T-cell (primary cell): Measurements from ENCODE around the gene VPS8. TPM values are rescaled to one million over a fixed set of nuclear protein-coding genes. Genes with fewer than 3 reads are reported as not detected.
"Not testable (repeated sequence)": the region's sequence is repeated elsewhere in the genome, so short reads cannot be mapped to it uniquely, and the experiment has no call there.

ENCODE experiments used
- ATAC-seq, 4 experiments: fragments of 200-7000 bp in 3 of 4; fragments of 150-1000 bp in 1 of 4; cut with Tn5 transposase; replicated peaks in 1 of 4; 1 replicate in 3 of 4; 2 replicates in 1 of 4; pipeline ENCODE4 v1.10.0; 2021; ENCODE audit warnings: moderate library complexity in 3 of 4, mild to moderate bottlenecking in 2 of 4, moderate number of reproducible peaks in 1 of 4
- CTCF ChIA-PET, 2 donors: fragments of 300-600 bp; sonication (Branson Sonifier 250); formaldehyde crosslinking; loops; one replicate each; lab custom pipeline; 2022; ENCODE audit warnings: antibody characterized with exemption in 2 of 2; lab: Charles Lee
- POLR2A ChIA-PET, 2 donors: fragments of 300-600 bp; sonication (Branson Sonifier 250); formaldehyde crosslinking; loops; one replicate each; lab custom pipeline; 2022; ENCODE audit warnings: antibody characterized with exemption in 2 of 2; lab: Charles Lee
- DNase-seq, 35 experiments: peaks; one replicate each; pipeline versions ENCODE4 v3.0.0 to v3.0.0-alpha.2; 2013 to 2023
- H3K27ac ChIP-seq: one replicate; pipeline ENCODE4 v1.5.1; 2013; ENCODE audit warnings: low read length
- H3K27me3 ChIP-seq, 2 experiments: replicated peaks in 1 of 2; 1 replicate in 1 of 2; 2 replicates in 1 of 2; pipeline versions ENCODE4 v1.6.1 to v1.7.0; 2013; ENCODE audit warnings: low read length in 1 of 2, mixed read lengths in 1 of 2; ENCODE audit not compliant: control insufficient read depth in 2 of 2, insufficient read depth in 2 of 2; ENCODE audit errors: extremely low read depth in 1 of 2
- H3K36me3 ChIP-seq, 2 donors: 1 replicate in 1 of 2; 2 replicates in 1 of 2; pipeline versions ENCODE4 v1.6.1 to v1.7.0; 2013; ENCODE audit warnings: low read length in 1 of 2; ENCODE audit not compliant: control insufficient read depth in 2 of 2, insufficient read depth in 1 of 2; ENCODE audit errors: extremely low read depth in 1 of 2
- H3K4me1 ChIP-seq, 2 experiments: 1 replicate in 1 of 2; 2 replicates in 1 of 2; pipeline versions ENCODE4 v1.6.1 to v1.7.0; 2013; ENCODE audit warnings: low read length in 2 of 2, mixed read lengths in 1 of 2; ENCODE audit not compliant: insufficient read depth in 2 of 2, control insufficient read depth in 1 of 2; ENCODE audit errors: extremely low read depth in 1 of 2
- H3K4me3 ChIP-seq, 2 donors: 1 replicate in 1 of 2; 2 replicates in 1 of 2; pipeline versions ENCODE4 v1.5.1 to v1.7.0; 2013; ENCODE audit warnings: mild to moderate bottlenecking in 2 of 2, low read length in 1 of 2, moderate library complexity in 1 of 2; ENCODE audit not compliant: control insufficient read depth in 1 of 2; ENCODE audit errors: extremely low read depth in 1 of 2
- H3K9me3 ChIP-seq: 2 replicates; pipeline ENCODE4 v1.7.0; 2013
- H3K27ac Mint-ChIP-seq, 2 donors: one replicate each; pipeline ENCODE4 v1.8.0; 2020 to 2021; ENCODE audit warnings: mild to moderate bottlenecking in 2 of 2, mixed read lengths in 2 of 2
- H3K27me3 Mint-ChIP-seq, 2 donors: one replicate each; pipeline ENCODE4 v1.8.0; 2021 to 2022; ENCODE audit warnings: mixed read lengths in 2 of 2
- H3K36me3 Mint-ChIP-seq: one replicate; pipeline ENCODE4 v1.8.0; 2021; ENCODE audit warnings: mixed read lengths
- H3K4me1 Mint-ChIP-seq, 3 donors: one replicate each; pipeline ENCODE4 v1.8.0; 2020 to 2022; ENCODE audit warnings: mixed read lengths in 3 of 3, mild to moderate bottlenecking in 1 of 3
- H3K4me3 Mint-ChIP-seq, 3 donors: one replicate each; pipeline ENCODE4 v1.8.0; 2020 to 2022; ENCODE audit warnings: mild to moderate bottlenecking in 3 of 3, mixed read lengths in 3 of 3, moderate library complexity in 3 of 3
- H3K9me3 Mint-ChIP-seq, 3 donors: one replicate each; pipeline ENCODE4 v1.8.0; 2020 to 2022; ENCODE audit warnings: mixed read lengths in 3 of 3
- WGBS: methylation state at CpG from one replicate; pipeline ENCODE4 v1.1.5; 2013; ENCODE audit warnings: missing lambda C conversion rate; ENCODE audit not compliant: insufficient coverage; 5-methylcytosine and 5-hydroxymethylcytosine counted together
- total RNA-seq, 35 experiments: library from RNA in 6 of 35; stranded (reverse) in 6 of 35; fragments of 120-200 nt in 1 of 35; gene quantifications; one replicate each; pipeline versions ENCODE4 v1.2.1 to v1.2.4 and lab custom pipeline; 2013 to 2026

The VPS8 gene
- total RNA-seq, 5 donors from 2014 or later (not counting 1 experiment from before 2014, with no cell fraction given), result 59.2 to 95.6 (median 71.0) TPM

DNA sequence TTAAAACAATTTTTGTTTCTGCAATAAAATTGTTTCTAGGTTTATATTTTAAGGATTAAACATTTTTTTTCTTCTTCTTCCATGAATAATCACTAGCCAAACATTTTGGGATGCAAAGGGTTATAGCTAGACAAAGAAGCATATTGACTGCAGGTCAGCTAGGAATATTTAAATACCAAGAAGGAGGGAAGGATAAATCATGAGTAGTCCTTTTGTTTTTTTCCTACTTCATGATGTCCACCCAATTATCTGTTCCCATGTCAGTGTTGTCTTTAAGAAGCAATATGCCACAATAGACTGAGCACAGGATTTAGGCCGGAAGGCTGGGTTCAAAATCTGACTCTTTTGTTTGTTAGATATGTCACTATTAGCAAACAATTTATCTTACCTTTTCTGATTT is 82.1 kb downstream of the VPS8 start:
- Histone ChIP-seq H3K36me3 (peaks cover 3 to 22% of the 10 kb centered on the region in 2 donors), H3K9me3 (no peaks in the 10 kb centered on the region), H3K4me1 (no peaks in the 10 kb centered on the region), H3K27me3 (no peaks in the 10 kb centered on the region), H3K27ac (no peak overlapping the region), H3K4me3 (no peak overlapping the region)
- Mint-ChIP-seq H3K36me3 (peaks cover 29% of the 10 kb centered on the region), H3K27me3 (no peaks in the 10 kb centered on the region), H3K4me1 (no peaks in the 10 kb centered on the region), H3K9me3 (no peaks in the 10 kb centered on the region), H3K4me3 (no peak overlapping the region), H3K27ac (no peak overlapping the region)
- ChIA-PET POLR2A (no interaction called here), CTCF (no interaction called here)
- DNase-seq (no peak), ATAC-seq (no peak)
- no CpG with 5 or more reads among the region's 1 CpG for WGBS

DNA sequence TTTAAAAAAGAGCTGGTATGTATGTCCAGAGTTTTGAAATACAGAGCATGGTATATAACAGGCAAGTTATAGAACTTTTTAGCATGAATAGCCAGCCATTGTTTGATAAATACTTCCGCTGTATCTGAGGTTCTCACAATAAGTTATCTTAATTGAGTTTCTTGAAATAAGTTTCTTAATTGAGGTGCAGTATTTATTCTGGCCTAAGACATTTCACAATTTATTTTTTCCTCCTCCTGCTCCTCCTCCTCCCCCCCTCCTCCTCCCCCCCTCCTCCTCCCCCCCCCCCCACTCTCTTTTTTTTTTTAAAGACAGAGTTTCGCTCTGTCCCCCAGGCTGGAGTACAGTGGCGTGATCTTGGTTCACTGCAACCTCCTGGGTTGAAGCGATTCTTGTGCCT is 83.4 kb downstream of the VPS8 start:
- Mint-ChIP-seq H3K27ac (no peak overlapping the region), H3K27me3 (no peaks in the 10 kb centered on the region), H3K4me3 (no peak overlapping the region), H3K9me3 (no peaks in the 10 kb centered on the region), H3K4me1 (no peaks in the 10 kb centered on the region), H3K36me3 (peaks cover 30% of the 10 kb centered on the region)
- DNase-seq (no peak), ATAC-seq (no peak)
- 100% methylated on average over 1 of the region's 4 CpGs for WGBS
- Histone ChIP-seq H3K9me3 (no peaks in the 10 kb centered on the region), H3K4me1 (no peaks in the 10 kb centered on the region), H3K36me3 (peaks cover 3 to 22% of the 10 kb centered on the region in 2 donors), H3K27me3 (no peaks in the 10 kb centered on the region), H3K27ac (no peak overlapping the region), H3K4me3 (no peak overlapping the region)
- ChIA-PET POLR2A (no interaction called here), CTCF (no interaction called here)

DNA sequence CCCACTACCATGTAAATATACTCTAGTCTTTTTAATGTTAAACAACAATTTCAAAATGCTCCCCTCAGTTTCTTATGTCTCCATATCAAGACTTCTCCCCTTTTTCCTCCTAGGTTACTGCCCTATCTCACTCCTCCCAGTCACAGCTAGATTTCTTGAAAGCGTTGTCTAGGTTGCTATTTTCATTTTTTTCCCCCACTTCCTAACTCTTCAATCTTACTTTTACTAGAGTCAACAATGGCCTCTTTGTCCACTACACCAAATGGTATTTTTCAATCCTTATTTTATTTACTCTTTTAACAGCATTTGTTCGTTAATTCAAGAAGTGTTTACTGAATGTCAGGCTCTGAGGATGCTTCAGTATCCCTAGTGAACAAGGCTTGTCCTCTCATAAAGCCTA is 84.4 kb downstream of the VPS8 start:
- Mint-ChIP-seq H3K4me3 (no peak overlapping the region), H3K9me3 (no peaks in the 10 kb centered on the region), H3K36me3 (peaks cover 30% of the 10 kb centered on the region), H3K27ac (no peak overlapping the region), H3K4me1 (no peaks in the 10 kb centered on the region), H3K27me3 (no peaks in the 10 kb centered on the region)
- whole genome bisulfite sequencing, result 95% methylated on average over 2 of the region's 2 CpGs
- Histone ChIP-seq H3K4me3 (no peak overlapping the region), H3K27me3 (no peaks in the 10 kb centered on the region), H3K36me3 (peaks cover 3 to 25% of the 10 kb centered on the region in 2 donors), H3K4me1 (no peaks in the 10 kb centered on the region), H3K9me3 (no peaks in the 10 kb centered on the region), H3K27ac (no peak overlapping the region)
- ATAC-seq, result no peak
- no peak for DNase-seq
- CTCF ChIA-PET, result no interaction called here
- POLR2A ChIA-PET, result no interaction called here

DNA sequence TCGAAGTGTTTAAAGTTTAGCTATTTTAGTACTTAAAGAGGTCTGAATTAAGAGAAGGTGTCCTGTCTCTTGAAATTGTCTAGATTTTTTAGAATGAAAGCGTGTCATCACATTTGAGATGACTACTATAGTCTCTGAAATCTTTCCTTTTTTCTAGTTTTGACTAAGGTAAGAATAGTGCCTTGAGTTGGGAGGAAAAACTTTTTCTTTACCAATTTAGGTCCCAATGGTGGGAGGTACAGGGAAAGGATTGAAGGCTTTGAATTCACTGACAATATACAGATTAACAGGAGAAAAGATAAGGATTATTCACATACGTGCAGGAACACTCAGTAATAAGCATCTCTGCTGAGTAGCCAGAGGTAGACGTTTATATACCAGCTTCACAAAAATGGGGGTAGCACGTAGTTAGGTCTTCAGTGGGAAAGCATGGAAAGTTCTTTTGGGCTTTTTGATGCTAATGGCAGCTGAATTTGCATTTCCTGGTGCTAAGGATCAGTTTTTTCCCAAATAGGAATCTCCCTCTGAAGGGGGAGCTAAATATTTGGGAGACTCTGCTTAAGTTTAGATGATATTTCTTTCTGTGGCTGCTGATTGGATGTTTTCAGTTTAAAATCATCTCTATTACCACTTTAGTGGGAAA is 88.1 kb downstream of the VPS8 start:
- ChIA-PET CTCF (no interaction called here), POLR2A (no interaction called here)
- peaks cover 10 to 23% of the 10 kb centered on the region in 2 donors for H3K36me3 ChIP-seq
- Mint-ChIP-seq H3K27me3 (no peaks in the 10 kb centered on the region), H3K27ac (no peak overlapping the region), H3K36me3 (peaks cover 34% of the 10 kb centered on the region), H3K4me3 (no peak overlapping the region), H3K4me1 (no peaks in the 10 kb centered on the region), H3K9me3 (peaks cover 0 to 2% (median 0%) of the 10 kb centered on the region in 3 donors)
- H3K27ac ChIP-seq, result no peak overlapping the region
- ATAC-seq, result no peak
- H3K27me3 ChIP-seq, result no peaks in the 10 kb centered on the region
- no peak overlapping the region for H3K4me3 ChIP-seq
- no peak for DNase-seq
- no peaks in the 10 kb centered on the region for H3K4me1 ChIP-seq
- H3K9me3 ChIP-seq, result peaks cover 4% of the 10 kb centered on the region
- no CpG with 5 or more reads among the region's 5 CpGs for WGBS

DNA sequence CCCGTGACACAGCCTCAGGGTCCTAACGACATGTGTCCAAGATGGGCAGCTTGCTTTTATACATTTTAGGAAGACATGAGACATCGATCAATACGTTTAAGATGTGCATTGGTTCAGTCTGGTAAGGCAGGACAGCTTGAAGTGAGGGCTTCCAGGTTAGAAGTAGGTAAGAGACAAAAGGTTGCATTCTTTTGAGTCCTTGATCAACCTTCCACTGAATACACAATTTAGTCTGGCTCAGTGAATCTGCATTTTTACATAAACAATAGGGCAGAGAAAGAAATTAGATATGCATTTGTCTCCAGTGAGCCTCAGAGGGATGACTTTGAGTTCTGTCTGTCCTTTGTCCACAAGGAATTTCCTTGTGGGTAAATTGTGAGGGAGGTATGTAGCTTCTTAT is 95.1 kb downstream of the VPS8 start:
- H3K36me3 Mint-ChIP-seq, result peaks cover 68% of the 10 kb centered on the region
- H3K27ac ChIP-seq, H3K4me3 ChIP-seq, H3K9me3 ChIP-seq, H3K4me1 Mint-ChIP-seq, H3K27me3 Mint-ChIP-seq, H3K4me1 ChIP-seq, H3K9me3 Mint-ChIP-seq, ATAC-seq, DNase-seq, H3K27ac Mint-ChIP-seq, H3K4me3 Mint-ChIP-seq, POLR2A ChIA-PET, H3K27me3 ChIP-seq: not testable (repeated sequence)
- peaks cover 9 to 21% of the 10 kb centered on the region in 2 donors for H3K36me3 ChIP-seq
- CTCF ChIA-PET, result interaction anchor here in 1 of 2 donors (0.6 kb wide), 1 partner anchor 18 kb away, joined by 3 read pairs; no protein-coding TSS in a partner anchor
- WGBS, result 89% methylated on average over 4 of the region's 4 CpGs

DNA sequence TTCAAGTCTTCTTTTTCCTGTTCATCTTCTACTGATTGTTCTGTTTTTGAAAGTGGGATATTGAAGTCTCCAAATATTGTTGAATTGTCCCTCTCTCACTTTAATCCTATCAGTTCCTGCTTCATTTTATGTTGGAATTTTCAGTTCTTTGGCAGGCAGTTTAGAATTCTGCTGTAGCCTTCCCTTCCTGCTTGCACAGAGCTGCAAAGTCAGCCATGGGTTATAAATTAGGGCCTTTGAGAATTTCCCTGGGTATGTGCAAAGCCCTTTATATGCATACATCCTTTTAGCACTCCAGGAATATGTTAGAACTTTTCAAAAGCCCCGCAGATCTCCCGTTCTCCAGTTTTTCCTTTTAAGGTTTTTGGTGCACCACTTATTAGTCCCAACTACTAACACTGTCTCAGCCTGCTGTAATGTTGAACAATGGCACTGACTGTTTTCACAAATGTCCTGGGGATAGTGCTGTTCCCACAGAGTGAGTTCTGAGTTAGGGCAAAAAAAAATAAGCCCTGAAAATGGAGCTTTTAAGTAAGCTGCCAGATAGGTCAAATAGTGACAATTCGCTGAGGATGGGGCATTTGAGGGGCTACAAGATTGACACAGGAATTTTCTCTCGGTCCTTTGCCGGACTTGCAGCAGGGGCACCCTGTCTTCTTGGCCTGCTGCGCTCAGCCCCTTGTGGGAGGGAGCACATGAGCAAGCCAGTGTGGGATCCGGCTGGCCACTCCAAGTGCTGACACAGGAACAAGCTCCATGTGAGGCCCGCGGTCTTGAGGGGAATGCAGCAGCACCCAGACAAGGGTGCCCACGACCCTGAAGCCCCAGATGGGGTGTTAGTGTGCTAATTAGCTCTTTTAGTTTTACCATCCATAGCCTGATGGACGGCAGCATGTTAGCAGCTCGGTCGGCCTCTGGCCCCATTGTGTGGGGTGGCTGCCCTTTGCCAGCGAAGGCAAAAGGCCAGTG is 96.0 kb downstream of the VPS8 start:
- ATAC-seq, result no peak
- H3K4me3 Mint-ChIP-seq, result no peak overlapping the region
- Histone ChIP-seq H3K36me3 (peaks cover 4 to 24% of the 10 kb centered on the region in 2 donors), H3K4me3 (no peak overlapping the region), H3K9me3 (peaks cover 4% of the 10 kb centered on the region), H3K4me1 (no peaks in the 10 kb centered on the region), H3K27me3 (no peaks in the 10 kb centered on the region), H3K27ac (no peak overlapping the region)
- POLR2A ChIA-PET, result interaction anchor here in 1 of 2 donors (0.6 kb wide), 1 partner anchor 38 kb away, joined by 3 read pairs; no protein-coding TSS in a partner anchor
- H3K36me3 Mint-ChIP-seq, result peaks cover 76% of the 10 kb centered on the region
- DNase-seq, result no peak
- no peaks in the 10 kb centered on the region for H3K27me3 Mint-ChIP-seq
- H3K27ac Mint-ChIP-seq, result no peak overlapping the region
- 98% methylated on average over 13 of the region's 14 CpGs for WGBS
- no peaks in the 10 kb centered on the region for H3K4me1 Mint-ChIP-seq
- H3K9me3 Mint-ChIP-seq, result peaks cover 0 to 4% (median 2%) of the 10 kb centered on the region in 3 donors
- CTCF ChIA-PET, result no interaction called here
